Brain microvascular endothelial cell (primary cell): Measurements from ENCODE around the gene TEFM.

Experiments
- DNase-seq: peaks from one replicate; pipeline ENCODE4 v3.0.0-alpha.2; 2020
- H3K27ac ChIP-seq: fragments of 250-450 bp; sonication (Bioruptor Pico); 2 replicates; pipeline ENCODE4 v1.5.1; 2020; ENCODE audit warnings: mild to moderate bottlenecking, moderate library complexity
- H3K27me3 ChIP-seq: fragments of 250-450 bp; sonication (Bioruptor Pico); replicated peaks from 2 replicates; pipeline ENCODE4 v1.5.1; 2020; ENCODE audit warnings: mild to moderate bottlenecking
- H3K36me3 ChIP-seq: fragments of 250-450 bp; sonication (Bioruptor Pico); replicated peaks from 2 replicates; pipeline ENCODE4 v1.5.1; 2020; ENCODE audit warnings: mild to moderate bottlenecking
- H3K4me3 ChIP-seq: 2 replicates; pipeline ENCODE4 v1.5.1; 2011; ENCODE audit warnings: low read depth, mild to moderate bottlenecking, control low read depth, low read length, moderate library complexity
- in situ Hi-C: cut with HindIII; loops from 2 replicates; pipeline ENCODE4 v1.10.0; 2017; ENCODE audit warnings: low sequenced_read_pairs, low pct_ligation_motif_present
- TF ChIP-seq, protein P1 (sequence below): IDR thresholded peaks from 2 replicates; pipeline ENCODE4 v1.5.1; 2011; ENCODE audit warnings: low read depth, mild to moderate bottlenecking, moderate library complexity, low read length, control low read depth, inconsistent platforms; ENCODE audit errors: missing control alignments

The TEFM gene

DNA sequence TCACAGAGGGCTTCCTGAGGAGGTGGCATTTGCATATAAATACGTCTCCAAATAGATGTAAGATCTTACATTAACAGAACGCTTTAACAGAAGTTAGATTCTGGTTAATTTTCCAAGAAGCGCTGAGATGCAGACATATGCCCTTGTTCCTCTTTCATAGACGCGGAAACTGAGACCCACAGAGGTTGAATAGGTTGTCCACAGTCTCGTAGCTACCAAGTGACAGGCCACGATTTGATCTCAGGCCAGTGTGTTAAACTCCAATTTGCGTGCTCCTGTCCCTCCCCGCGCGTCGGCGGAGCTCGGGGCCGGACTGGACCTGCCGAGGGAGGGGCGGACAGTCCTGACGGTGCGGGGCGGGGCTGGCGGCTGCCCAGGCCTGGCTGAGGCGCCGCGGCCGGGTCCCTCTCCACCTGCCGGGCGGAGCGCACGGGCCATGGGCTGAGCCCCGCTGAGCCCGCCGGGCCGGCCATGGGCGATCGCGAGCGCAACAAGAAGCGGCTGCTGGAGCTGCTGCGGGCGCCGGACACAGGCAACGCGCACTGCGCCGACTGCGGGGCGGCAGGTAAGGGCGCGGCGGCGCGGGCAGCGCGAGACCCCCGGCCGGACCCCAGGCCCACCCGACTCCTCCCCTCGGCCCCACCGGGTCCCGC lies 15.6 kb upstream of the TEFM start, which contains the start of gene ADAP2:
ADAP2 (plus strand) TSS at position 402 of the 653 bp plus-strand sequence; CDS start at position 472, 70 bp downstream.
- H3K27me3 ChIP-seq, result peaks cover 4% of the 10 kb centered on the region
- TF ChIP-seq, protein P1, sequence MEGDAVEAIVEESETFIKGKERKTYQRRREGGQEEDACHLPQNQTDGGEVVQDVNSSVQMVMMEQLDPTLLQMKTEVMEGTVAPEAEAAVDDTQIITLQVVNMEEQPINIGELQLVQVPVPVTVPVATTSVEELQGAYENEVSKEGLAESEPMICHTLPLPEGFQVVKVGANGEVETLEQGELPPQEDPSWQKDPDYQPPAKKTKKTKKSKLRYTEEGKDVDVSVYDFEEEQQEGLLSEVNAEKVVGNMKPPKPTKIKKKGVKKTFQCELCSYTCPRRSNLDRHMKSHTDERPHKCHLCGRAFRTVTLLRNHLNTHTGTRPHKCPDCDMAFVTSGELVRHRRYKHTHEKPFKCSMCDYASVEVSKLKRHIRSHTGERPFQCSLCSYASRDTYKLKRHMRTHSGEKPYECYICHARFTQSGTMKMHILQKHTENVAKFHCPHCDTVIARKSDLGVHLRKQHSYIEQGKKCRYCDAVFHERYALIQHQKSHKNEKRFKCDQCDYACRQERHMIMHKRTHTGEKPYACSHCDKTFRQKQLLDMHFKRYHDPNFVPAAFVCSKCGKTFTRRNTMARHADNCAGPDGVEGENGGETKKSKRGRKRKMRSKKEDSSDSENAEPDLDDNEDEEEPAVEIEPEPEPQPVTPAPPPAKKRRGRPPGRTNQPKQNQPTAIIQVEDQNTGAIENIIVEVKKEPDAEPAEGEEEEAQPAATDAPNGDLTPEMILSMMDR, result no peak
- DNase-seq, result no peak
- H3K27ac ChIP-seq, result no peak within 1 kb of the TSS
- in situ Hi-C loops, result no loop called here
- peak within 1 kb of the TSS; percentile 42 for H3K4me3 ChIP-seq
- H3K36me3 ChIP-seq, result no peaks in the 10 kb centered on the region

DNA sequence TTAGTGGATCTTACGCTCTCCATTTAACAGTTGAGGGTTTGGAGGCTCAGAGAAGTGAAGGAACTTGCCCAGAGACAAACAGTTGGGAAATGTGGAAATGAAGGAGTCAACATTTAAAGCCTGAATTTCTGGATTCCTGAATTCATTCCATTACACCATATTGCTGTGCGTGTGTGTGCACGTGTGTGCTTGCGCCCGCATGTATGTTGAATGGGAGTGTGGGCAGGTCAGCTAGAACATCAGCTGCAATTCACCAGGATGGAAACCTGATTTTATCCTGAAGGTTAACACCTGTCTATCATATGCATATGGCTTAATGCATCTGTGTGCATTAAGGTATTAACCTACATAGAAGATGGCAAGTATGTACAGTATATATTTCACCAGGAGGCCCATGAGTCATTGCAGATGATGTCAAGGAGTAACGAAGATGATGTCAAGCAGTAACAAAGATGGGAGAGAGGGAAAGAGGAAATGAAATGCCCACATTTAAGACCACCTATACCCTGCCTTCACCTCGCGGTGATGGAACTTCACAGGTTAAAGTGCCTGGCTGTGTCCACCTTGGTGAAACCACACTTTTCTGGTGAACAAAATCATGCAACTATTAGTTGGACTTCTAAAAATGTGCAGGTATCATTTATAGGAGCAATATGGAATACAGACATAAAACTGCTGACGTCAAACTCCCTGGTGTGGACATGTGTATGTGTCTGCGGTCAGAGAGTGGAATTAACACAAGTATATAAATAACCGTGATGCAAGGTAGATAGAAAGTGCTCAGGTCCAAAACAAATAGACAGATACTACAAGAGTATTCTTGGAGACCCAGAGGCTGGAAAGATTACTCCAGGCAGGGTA lies 14.9 kb upstream of the TEFM start:
- no peak overlapping the region for H3K4me3 ChIP-seq
- no peaks in the 10 kb centered on the region for H3K36me3 ChIP-seq
- DNase-seq, result no peak
- in situ Hi-C loops, result no loop called here
- H3K27me3 ChIP-seq, result peaks cover 4% of the 10 kb centered on the region
- no peak overlapping the region for H3K27ac ChIP-seq
- TF ChIP-seq, protein P1, result no peak

DNA sequence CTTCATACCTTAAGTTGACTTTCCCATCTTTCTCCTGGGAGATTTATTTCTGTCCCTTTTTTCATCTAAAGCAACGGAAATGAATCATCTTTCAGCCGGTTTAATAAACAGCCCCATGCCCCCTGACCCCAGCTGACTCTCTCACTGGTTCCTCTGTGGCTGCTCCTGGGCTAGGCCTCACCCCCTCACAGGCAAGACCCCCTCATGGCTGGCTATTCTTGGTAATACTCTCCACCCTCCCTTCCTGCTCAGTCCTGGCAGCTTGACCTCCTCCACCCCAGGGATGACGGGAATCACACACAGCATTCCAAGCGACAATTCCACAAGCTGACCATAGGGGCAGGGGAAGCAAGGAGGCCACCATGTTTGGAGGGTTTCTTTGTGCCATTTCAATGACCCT lies 14.2 kb upstream of the TEFM start:
- no peak overlapping the region for H3K27ac ChIP-seq
- peaks cover 4% of the 10 kb centered on the region for H3K27me3 ChIP-seq
- TF ChIP-seq, protein P1, result peak; percentile 47
- no peaks in the 10 kb centered on the region for H3K36me3 ChIP-seq
- in situ Hi-C loops, result no loop called here
- no peak overlapping the region for H3K4me3 ChIP-seq
- peak; percentile 34 for DNase-seq

DNA sequence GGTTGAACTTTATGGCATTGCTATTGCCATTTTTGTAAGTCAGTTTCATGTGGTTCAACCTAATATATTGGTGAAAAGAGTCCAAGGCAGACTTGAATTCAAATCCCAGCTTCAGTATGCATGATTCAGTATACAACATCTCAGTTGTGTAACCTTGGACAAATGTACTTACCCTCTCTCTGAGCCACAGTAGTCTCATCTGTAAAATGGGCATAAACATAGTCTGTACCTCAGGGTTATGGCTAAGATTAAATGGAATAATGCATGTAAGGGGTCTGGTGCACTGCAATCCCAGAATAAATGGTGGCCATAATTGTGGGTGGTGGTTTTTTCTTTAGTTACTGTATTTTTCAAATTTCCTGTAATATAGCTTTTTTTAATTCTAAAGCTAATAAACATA lies 11.0 kb upstream of the TEFM start:
- H3K4me3 ChIP-seq, result no peak overlapping the region
- no peaks in the 10 kb centered on the region for H3K36me3 ChIP-seq
- TF ChIP-seq, protein P1, result no peak
- H3K27me3 ChIP-seq, result no peaks in the 10 kb centered on the region
- in situ Hi-C loops, result no loop called here
- no peak overlapping the region for H3K27ac ChIP-seq
- no peak for DNase-seq

DNA sequence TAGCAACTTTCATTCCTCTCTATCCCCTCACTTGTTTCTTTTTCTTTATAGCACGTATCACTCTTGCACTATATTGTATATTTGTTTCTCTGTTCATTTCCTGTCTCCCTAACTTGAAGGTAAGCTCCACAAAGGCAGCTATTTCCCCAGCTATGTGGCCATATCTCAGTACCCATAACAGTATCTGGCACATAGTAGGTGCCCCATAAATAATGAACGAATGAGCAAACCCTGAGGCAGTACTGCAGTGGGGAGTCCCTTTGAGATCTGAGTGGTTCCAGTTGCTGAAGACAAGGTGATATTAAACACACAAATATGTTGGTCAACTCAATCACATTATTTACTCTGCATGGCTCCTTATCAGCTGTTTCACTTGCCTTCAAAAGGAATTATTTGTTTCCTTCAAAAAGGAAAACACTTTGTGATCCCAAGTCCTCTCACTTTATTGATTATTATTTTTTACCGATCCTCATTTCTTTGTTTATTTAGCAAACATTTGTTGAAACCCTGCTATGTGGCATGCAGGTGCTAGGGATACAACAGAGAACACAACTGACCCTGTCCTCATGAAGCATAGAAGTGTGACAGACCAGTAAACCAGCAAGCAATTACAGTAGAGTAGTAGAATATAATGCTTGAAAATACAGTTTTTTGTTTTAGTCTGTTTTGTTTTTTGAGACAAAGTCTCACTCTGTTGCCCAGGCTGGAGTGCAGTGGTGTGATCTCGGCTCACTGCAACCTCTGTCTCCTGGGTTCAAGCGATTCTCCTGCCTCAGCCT lies 10.0 kb upstream of the TEFM start:
- no peaks in the 10 kb centered on the region for H3K36me3 ChIP-seq
- H3K27me3 ChIP-seq, result no peaks in the 10 kb centered on the region
- no peak overlapping the region for H3K4me3 ChIP-seq
- H3K27ac ChIP-seq, result no peak overlapping the region
- DNase-seq, result no peak
- TF ChIP-seq, protein P1, result no peak
- in situ Hi-C loops, result no loop called here
